Measurements from ENCODE around the gene RNMT.

The RNMT gene

GRCh38 chr18:13813271-13813849 lies 86.9 kb downstream of the RNMT start:
- peak; percentile 54 for DNase-seq
